HTERT RPE-1 (cell line): ENCODE data around the gene PLXDC1.
"Not testable (repeated sequence)": the region's sequence is repeated elsewhere in the genome, so short reads cannot be mapped to it uniquely, and the experiment has no call there.

ENCODE experiments used
- in situ Hi-C: fragments of 300-500 bp; cut with MboI; formaldehyde crosslinking; loops from 4 replicates; pipeline ENCODE4 v1.14.3; 2020; ENCODE audit warnings: low sequenced_read_pairs

The PLXDC1 gene

GRCh38 chr17:39071573-39071972 is 79.9 kb downstream of the PLXDC1 start:
- in situ Hi-C loops, result no loop called here

- in situ Hi-C loops, result no loop called here
These were observed 82.2 kb downstream of the PLXDC1 start for GRCh38 chr17:39069114-39069756.

GRCh38 chr17:39064819-39065218 is 86.6 kb downstream of the PLXDC1 start:
- in situ Hi-C loops, result no loop called here

DNA sequence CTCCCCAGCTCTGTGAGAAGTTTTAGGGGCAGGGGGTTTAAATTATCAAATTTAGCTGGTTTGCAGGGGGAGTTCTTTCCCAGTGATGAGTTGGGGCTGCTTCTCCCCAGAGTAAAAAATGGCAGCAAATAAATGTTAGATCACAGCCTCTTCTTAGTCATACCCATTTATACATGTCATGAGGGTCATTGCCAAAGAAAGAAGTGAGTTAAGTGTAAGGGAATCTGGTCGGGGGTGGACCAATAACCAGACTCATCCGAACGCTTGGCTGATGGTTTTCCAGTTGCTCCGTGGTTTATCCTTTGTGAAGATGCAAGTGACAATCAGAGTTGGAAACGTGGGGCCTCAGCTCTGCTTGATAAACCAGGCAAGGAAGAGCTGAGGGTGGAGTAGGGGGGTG is 87.1 kb downstream of the PLXDC1 start:
- in situ Hi-C loops, result no loop called here

DNA sequence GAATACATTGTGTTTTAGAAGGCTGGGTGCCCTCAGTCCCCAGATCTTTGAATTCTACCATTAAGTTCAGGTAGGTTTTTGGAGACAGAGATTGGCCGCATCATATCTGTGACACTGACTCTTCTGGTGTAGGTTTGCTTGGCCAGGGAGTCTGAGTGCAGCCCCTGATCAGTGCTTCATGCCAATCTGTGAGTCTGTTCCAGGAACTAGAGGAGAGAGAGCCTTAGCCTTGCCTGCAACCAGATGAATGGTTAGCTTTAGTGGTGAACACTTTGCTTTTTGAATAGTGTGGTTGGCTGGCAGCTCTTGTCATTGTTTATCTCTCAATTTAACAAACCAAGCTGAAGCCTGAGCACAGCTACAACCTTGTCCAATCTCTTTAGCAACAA is 87.8 kb downstream of the PLXDC1 start:
- in situ Hi-C loops, result no loop called here

DNA sequence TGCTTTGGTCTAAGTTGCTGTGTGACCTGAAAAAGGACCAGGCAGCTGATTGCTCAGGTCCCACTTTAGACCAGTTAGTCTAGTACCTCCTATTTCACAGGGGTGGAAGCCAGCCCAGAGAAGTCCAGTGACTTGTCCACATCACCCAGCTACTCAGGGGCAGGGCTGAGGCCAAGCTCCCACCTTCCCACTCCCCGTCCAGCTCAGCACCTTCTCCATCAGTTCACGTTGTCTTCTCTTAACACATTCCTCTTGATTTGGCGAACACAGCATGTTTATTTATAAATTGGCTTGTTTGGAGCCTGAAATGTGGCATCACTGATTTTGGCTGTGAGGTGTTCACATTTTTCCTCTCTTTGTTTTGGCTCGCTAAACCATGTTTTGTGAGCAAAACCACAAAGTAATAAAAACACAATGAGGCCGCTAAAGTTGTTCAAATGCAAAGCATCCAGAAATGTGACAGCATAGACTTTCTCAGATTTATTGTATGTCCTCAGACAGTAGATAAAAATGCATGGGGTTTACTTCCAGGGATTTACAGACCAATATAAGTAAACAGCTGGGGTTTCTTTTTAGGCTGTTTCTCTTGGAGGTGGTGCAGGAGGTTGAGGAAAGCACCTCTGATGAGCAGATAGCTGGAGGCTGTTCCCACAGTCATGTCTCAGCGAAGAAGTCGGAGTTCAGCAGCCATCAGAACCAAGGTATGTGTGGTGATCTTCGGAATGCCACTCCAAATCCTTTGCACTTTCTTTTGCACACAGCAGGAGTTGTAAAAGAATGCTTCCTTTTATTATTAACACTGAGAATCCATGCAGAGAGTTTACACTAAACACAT is 88.4 kb downstream of the PLXDC1 start:
- in situ Hi-C loops, result no loop called here

DNA sequence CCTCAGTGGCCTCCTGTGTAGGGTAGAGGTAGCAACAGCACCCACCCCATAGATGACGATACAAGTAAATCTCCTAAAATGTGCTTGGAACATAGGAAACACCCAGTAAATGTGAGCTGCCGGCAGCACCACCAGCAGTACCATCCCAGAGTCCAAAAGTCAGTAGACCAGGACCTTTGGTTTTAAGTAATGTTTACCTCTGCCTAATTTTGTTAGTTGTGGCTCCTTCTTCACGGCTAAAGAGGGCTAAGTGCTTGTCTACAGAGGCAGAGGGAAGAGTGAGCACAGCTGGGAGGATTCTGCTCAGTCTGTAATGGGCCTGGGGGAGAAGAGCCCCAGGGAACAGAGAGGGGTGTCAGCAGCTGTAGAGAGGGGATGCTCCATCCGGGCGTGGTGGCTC is 92.9 kb downstream of the PLXDC1 start:
- in situ Hi-C loops, result no loop called here

DNA sequence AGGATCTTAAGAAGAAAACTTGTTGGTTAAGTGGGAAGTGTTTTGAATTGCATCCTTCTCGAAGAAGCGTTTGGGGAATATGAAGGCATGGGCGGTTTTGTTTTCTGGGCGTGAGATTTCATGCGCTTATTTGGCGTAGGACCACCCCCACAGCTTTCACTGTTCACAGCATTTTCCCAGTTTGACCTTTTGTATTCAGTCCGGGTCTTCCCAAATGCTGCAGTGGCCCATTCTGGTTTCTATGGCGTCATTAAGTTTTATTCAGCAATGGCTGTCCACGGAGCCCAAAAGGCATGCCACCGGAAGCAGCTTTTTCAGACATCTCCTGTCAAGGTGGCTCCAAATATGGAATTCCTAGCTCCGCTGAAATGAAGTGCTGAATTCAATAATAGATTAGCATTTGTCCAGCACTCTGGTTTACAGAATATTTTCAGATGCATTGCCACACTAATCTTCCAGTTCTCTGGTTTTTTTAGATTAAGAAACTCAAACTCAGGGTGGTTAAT is 93.7 kb downstream of the PLXDC1 start:
- in situ Hi-C loops, result no loop called here

DNA sequence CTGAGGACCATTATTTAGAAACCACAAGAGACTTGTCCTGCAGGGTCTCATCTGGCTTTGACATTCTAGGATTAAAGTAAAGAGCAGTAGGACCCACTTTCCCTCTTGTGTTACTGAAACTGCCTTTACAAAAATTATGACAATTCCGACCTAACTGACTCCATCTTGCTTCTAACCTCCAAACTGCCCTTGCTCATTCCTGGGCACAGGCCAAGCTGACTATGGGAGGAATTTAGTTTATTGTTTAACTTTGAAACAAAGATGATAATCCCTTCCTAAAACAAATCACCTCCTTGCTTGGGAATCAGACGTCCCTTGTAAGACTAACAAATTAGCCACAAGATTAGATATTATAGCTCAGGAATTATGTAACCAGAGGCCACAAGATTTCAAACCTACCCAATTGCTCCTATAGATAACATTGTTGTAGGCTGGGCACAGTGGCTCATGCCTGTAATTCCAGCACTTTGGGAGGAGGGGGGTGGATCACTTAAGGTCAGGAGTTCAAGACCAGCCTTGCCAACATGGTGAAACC is 97.3 kb downstream of the PLXDC1 start:
- in situ Hi-C loops, result no loop called here

DNA sequence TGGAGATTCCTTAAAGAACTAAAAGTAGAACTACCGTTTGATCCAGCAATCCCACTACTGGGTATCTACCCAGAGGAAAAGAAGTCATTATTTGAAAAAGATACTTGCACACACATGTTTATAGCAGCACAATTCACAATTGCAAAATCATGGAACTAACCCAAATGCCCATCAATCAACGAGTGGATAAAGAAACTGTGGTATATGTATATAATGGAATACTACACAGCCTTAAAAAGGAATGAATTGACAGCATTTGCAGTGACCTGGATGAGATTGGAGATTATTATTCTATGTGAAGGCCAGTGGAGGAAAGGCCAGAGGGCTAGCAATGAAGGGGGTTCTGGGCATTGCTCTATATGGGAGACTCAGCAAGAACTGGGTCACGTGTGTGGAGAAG is 99.0 kb downstream of the PLXDC1 start:
- in situ Hi-C loops, result not testable (repeated sequence)

DNA sequence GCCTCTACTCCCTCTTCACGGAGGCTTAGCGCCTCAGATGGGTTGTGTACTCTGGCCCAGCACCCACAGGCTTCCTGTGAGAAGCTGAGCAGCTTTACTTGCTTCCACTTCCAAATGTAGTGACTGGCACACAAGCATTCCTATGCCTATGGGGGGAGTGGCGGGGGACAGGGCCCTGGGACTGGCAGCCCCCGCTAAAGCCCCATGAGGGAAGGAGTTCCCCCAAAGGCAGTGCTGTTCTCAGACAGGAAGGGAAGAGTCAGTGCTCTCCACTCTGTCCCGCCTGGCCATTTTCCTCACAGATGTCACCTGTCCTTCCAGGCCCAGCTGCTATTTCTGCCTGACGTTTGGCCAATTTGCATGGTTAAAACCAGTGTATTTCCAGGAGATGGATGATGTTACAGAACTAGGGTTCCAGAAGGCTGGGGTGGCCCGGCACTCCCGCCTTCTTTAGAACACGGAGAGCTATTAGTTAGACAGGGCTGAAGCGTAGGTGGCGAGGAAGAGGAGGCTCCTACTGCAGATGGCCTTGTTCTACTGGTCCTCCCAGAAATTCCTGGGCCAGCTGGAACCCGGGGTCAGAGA is 100.3 kb downstream of the PLXDC1 start:
- in situ Hi-C loops, result no loop called here

- in situ Hi-C loops, result no loop called here
These were observed 105.3 kb downstream of the PLXDC1 start for GRCh38 chr17:39045948-39046679.

DNA sequence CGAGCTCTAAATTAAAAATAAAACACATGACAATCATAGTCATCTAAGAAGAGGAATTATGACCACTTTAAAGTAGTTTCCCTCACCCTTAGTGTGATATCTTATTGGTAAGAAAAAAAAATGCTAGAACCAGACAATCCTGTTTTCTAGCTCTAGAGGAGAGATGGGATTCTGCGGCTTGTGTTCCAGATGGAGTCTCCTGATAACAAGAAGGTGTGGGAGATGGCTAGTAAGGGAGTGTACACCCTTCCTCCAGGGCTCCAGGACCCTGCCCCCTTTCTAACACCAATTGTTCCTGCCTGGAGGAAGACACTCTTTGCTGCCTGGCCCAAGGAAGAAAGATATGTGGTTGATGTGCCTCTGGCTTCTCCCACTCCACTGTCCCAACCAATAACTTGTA is 115.4 kb downstream of the PLXDC1 start:
- in situ Hi-C loops, result no loop called here

DNA sequence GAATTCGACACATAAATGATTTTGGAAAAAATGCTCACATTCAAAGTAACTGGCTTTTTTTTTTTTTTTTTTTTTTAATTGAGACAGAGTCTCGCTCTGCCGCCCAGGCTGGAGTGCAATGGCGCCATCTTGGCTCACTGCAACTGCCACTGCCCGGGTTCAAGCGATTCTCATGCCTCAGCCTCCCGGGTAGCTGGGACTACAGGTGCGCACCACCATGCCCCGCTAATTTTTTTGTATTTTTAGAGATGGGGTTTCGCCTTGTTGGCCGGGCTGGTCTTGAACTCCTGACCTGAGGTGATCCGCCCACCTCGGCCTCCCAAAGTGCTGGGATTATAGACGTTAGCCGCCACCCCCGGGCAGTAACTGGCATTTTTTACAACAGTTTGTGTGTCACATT is 115.9 kb downstream of the PLXDC1 start:
- in situ Hi-C loops, result not testable (repeated sequence)

- in situ Hi-C loops, result no loop called here
These were observed 122.7 kb downstream of the PLXDC1 start for GRCh38 chr17:39028690-39029089.

GRCh38 chr17:39027455-39028035 is 123.9 kb downstream of the PLXDC1 start:
- in situ Hi-C loops, result no loop called here

GRCh38 chr17:39026980-39027451 is 124.4 kb downstream of the PLXDC1 start:
- in situ Hi-C loops, result no loop called here

DNA sequence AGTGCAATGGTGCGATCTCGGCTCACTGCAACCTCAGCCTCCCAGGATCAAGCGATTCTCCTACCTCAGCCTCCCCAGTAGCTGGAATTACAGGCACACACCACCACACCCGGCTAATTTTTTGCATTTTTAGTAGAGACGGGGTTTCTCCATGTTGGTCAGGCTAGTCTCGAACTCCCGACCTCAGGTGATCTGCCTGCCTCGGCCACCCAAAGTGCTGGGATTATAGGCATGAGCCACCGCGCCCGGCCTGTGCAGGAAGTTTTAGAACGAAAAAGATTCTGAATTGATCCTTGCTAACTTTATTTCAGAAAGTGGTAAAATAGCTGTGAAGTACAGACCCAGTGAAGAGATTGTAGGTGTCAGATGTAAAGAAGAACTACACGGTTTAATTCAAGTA is 125.1 kb downstream of the PLXDC1 start:
- in situ Hi-C loops, result not testable (repeated sequence)

- in situ Hi-C loops, result no loop called here
These were observed 128.5 kb downstream of the PLXDC1 start for GRCh38 chr17:39022924-39023323.

- in situ Hi-C loops, result not testable (repeated sequence)
These were observed 131.4 kb downstream of the PLXDC1 start for GRCh38 chr17:39020037-39020436.
